ENCODE data around the gene IGF2BP2.

GRCh38 chr3:185844051-185844450 lies 19.2 kb upstream of the IGF2BP2 start:
- TF ChIP-seq POLR2A (IDR thresholded peaks at IDR 0.05; ENCODE audit: low read depth, low read length) = no peak
- TF ChIP-seq TAF1 (IDR thresholded peaks at IDR 0.05; ENCODE audit: borderline replicate concordance, low read depth, low read length) = no peak
- no peak for TF ChIP-seq POLR2AphosphoS5 (IDR thresholded peaks at IDR 0.05; ENCODE audit: low read depth, low read length)

All from GM12892 (cell line).